DMS153 (cell line): ENCODE measurements around the gene PDX1.

Experiments
- DNase-seq: peaks from one replicate; lab custom pipeline; 2025; lab: John Stamatoyannopoulos, UW

PDX1 gene

GRCh38 chr13:27922883-27923612 lies 3.2 kb downstream of the PDX1 start:
- DNase-seq = no peak

- no peak for DNase-seq
These were observed 4.2 kb downstream of the PDX1 start for GRCh38 chr13:27923794-27924528.

GRCh38 chr13:27924529-27925141 lies 4.8 kb downstream of the PDX1 start:
- DNase-seq = no peak

- no peak for DNase-seq
These were observed 5.6 kb downstream of the PDX1 start for GRCh38 chr13:27925220-27925991.

- no peak for DNase-seq
These were observed 7.0 kb downstream of the PDX1 start for GRCh38 chr13:27926644-27927434.

- no peak for DNase-seq
These were observed 7.9 kb downstream of the PDX1 start for GRCh38 chr13:27927444-27928352.

GRCh38 chr13:27928353-27928804 lies 8.6 kb downstream of the PDX1 start:
- no peak for DNase-seq

- DNase-seq = no peak
These were observed 9.3 kb downstream of the PDX1 start for GRCh38 chr13:27928805-27929753.

GRCh38 chr13:27929868-27930267 lies 10.1 kb downstream of the PDX1 start:
- DNase-seq = no peak

GRCh38 chr13:27933118-27933517 lies 13.3 kb downstream of the PDX1 start:
- DNase-seq = no peak

- DNase-seq = no peak
These were observed 14.0 kb downstream of the PDX1 start for GRCh38 chr13:27933580-27934328.

GRCh38 chr13:27942972-27943371 lies 23.2 kb downstream of the PDX1 start:
- DNase-seq = peak; percentile 84

GRCh38 chr13:27952876-27953675 lies 33.3 kb downstream of the PDX1 start:
- no peak for DNase-seq

- DNase-seq = peak; percentile 61
These were observed 34.0 kb downstream of the PDX1 start for GRCh38 chr13:27953676-27954405.

- DNase-seq = no peak
These were observed 34.6 kb downstream of the PDX1 start for GRCh38 chr13:27954406-27954851.

- no peak for DNase-seq
These were observed 35.3 kb downstream of the PDX1 start for GRCh38 chr13:27955014-27955591.
